Ovary (tissue), 10 donors: ENCODE results near the gene SF3A1. TPM values are rescaled to one million over a fixed set of nuclear protein-coding genes. Genes with fewer than 3 reads are reported as not detected.
"Not testable (repeated sequence)": the region's sequence is repeated elsewhere in the genome, so short reads cannot be mapped to it uniquely, and the experiment has no call there.

Experiments used
- DNase-seq, 5 donors: peaks; one replicate each; pipeline ENCODE4 v3.0.0-alpha.2; 2019 to 2020
- H3K27ac ChIP-seq, 2 donors: fragments of 200-600 bp; one replicate each; pipeline versions ENCODE4 v1.5.1 to v1.8.0; 2019 to 2022
- H3K27me3 ChIP-seq: fragments of 200-600 bp; one replicate; pipeline ENCODE4 v1.8.0; 2022
- H3K36me3 ChIP-seq: fragments of 200-600 bp; sonication (generic); one replicate; pipeline ENCODE4 v1.5.1; 2019
- H3K4me1 ChIP-seq: one replicate; pipeline ENCODE4 v1.8.1; 2013; ENCODE audit warnings: mild to moderate bottlenecking, moderate library complexity; ENCODE audit not compliant: insufficient read depth
- H3K4me3 ChIP-seq: fragments of 200-600 bp; sonication (generic); one replicate; pipeline ENCODE4 v1.5.1; 2017
- H3K9me3 ChIP-seq, 2 donors: fragments of 200-600 bp in 1 of 2; sonication (generic) in 1 of 2; one replicate each; pipeline versions ENCODE4 v1.5.1 to v1.8.1; 2013 to 2019; ENCODE audit warnings: mild to moderate bottlenecking in 1 of 2, moderate library complexity in 1 of 2
- EP300 ChIP-seq: sonication (generic); formaldehyde crosslinking; IDR thresholded peaks from one replicate; pipeline ENCODE4 v1.6.1; 2017; ENCODE audit warnings: antibody characterized with exemption
- POLR2A ChIP-seq: fragments of 450-650 bp; IDR thresholded peaks from one replicate; pipeline ENCODE4 v1.6.1; 2017; ENCODE audit warnings: antibody characterized with exemption, mild to moderate bottlenecking, moderate library complexity
- WGBS, 3 donors: extraction: QIAGEN DNeasy Blood & Tissue Kit in 1 of 3; methylation state at CpG; one replicate each; pipeline versions ENCODE4 v1.1.5 to v1.1.7; 2013 to 2017; 5-methylcytosine and 5-hydroxymethylcytosine counted together
- intact Hi-C, 4 donors: fragments of 100-400 bp; cut with DNase I; formaldehyde crosslinking; loops; one replicate each; pipeline versions ENCODE4 v1.11.0 to v1.15.1; 2022 to 2023
- long read RNA-seq, 3 donors: library from polyadenylated mRNA in 2 of 3; unstranded in 2 of 3; transcript quantifications; one replicate each; pipeline ENCODE4 v2.0.0 and lab custom pipeline, GENCODE V29; 2021 to 2026
- polyA plus RNA-seq, 2 donors: library from polyadenylated mRNA; stranded (reverse); fragments of 200-250 nt in 1 of 2; fragments of 350-450 nt in 1 of 2; fragmentation: Illumina TruSeq in 1 of 2; extraction: RNeasy Lipid Tissue Mini Kit (QIAGEN cat#74804) in 1 of 2; gene quantifications; one replicate each; pipeline ENCODE4 v1.2.3, GENCODE V29; 2013 to 2014
- total RNA-seq, 7 donors: library from RNA; depleted of rRNA in 2 of 7; stranded (reverse); fragments of >200 nt in 2 of 7; fragmentation: NEBNext Ultra II Directional in 3 of 7; extraction: Animal tissue kit (Norgen Biotek cat#: 25700) in 3 of 7; gene quantifications; one replicate each; pipeline versions ENCODE4 v1.1.0 to v1.2.4, GENCODE V29; 2016 to 2023
- TF ChIP-seq, protein P1 (sequence below), 3 donors: fragments of 450-650 bp in 2 of 3; fragments of 200-600 bp in 1 of 3; IDR thresholded peaks; one replicate each; pipeline versions ENCODE4 v1.5.1 to v1.8.0; 2016 to 2022; ENCODE audit warnings: antibody characterized with exemption in 3 of 3, mild to moderate bottlenecking in 1 of 3
- donor health status: DM: no; HTN: no; CAD: no; lungs with moderate emphysema.
- donor health status: DM: no; HTN: no; CAD: no.
- donor health status: Bipolar disorder and iron deficiency.
- donor health status: DM: yes; HTN: yes; CAD: no.
- donor health status: DM: no; HTN: no; CAD: no.
- donor health status: DM: yes; HTN: yes; CAD: no.

The SF3A1 gene
- 100 to 1,000 TPM in 5 of 7 donors, 10 to 100 TPM in 2; 36.4 to 211 (median 176) TPM for total RNA-seq
- 10 to 100 TPM; 42.3 to 80.8 TPM for polyA plus RNA-seq
- long read RNA-seq, donor 1, full-length matches to known transcripts = 15 of 54 reads
- long read RNA-seq, donor 1, partial matches to known transcripts = 38 of 54 reads
- long read RNA-seq, donor 1, other reads (novel, unspliced or antisense) = 1 of 54 reads
- long read RNA-seq, donor 2, full-length matches to known transcripts = 22 of 74 reads
- long read RNA-seq, donor 2, partial matches to known transcripts = 52 of 74 reads
- long read RNA-seq, donor 2, other reads (novel, unspliced or antisense) = 0 of 74 reads
- long read RNA-seq, donor 3, full-length matches to known transcripts = 45 of 90 reads
- long read RNA-seq, donor 3, partial matches to known transcripts = 43 of 90 reads
- long read RNA-seq, donor 3, other reads (novel, unspliced or antisense) = 2 of 90 reads

DNA sequence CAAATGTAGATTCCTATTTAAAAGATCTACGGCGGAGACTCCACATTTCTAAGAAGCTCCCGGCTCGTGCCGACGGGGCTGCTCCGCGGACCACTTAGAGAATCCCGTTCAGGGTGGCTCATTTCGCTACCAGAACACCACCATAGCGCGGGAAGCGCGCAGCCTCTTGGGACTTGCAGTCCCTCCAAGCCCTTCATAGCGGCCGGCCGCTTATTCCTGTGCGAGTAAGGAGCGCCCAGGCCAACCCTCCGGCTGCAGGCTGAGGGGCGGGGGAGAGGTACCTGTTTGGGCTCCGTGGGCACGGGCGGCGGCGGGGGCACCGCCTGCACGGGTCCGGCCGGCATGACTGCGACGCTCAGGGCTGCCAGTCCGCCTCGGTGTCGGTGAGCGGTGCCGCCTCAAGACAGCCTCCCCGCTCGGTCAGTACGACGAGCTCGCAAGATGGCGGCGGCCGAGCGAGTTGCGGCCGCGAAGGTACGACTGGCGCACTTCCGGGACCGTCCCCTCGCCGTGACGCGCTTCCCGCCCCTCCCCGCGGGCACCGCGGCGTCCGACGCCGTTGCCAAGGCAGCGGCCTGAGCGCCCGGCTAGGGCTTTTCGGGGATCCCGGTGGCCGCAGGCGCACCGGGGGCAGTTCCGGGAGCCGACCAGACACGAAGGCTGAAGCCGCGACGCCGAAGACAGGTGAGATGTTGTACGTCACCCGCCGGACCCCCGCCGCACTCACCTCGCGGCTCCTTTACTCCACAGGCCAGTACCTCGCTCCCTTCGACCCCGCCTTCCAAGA, at the start of gene SF3A1, which contains the start of gene CCDC157:
TSS of gene SF3A1 (minus strand) at position 446 of the 787 bp plus-strand sequence. CDS start at position 344, 102 bp downstream.
TSS of gene CCDC157 (plus strand) at position 559 of the 787 bp plus-strand sequence. CDS start 8,994 bp downstream, outside the sequence.
- peak; percentile 97 for TF ChIP-seq POLR2A
- TF ChIP-seq, protein P1, sequence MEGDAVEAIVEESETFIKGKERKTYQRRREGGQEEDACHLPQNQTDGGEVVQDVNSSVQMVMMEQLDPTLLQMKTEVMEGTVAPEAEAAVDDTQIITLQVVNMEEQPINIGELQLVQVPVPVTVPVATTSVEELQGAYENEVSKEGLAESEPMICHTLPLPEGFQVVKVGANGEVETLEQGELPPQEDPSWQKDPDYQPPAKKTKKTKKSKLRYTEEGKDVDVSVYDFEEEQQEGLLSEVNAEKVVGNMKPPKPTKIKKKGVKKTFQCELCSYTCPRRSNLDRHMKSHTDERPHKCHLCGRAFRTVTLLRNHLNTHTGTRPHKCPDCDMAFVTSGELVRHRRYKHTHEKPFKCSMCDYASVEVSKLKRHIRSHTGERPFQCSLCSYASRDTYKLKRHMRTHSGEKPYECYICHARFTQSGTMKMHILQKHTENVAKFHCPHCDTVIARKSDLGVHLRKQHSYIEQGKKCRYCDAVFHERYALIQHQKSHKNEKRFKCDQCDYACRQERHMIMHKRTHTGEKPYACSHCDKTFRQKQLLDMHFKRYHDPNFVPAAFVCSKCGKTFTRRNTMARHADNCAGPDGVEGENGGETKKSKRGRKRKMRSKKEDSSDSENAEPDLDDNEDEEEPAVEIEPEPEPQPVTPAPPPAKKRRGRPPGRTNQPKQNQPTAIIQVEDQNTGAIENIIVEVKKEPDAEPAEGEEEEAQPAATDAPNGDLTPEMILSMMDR (IDR thresholded peaks at IDR 0.05) = peak in 1 of 3 donors; percentile 37
- no peak for TF ChIP-seq EP300
- Histone ChIP-seq H3K36me3 (no peaks in the 10 kb centered on the region), H3K9me3 (no peaks in the 10 kb centered on the region), H3K4me1 (peaks cover 8% of the 10 kb centered on the region), H3K4me3 (peak within 1 kb of the TSS; percentile 68), H3K27me3 (no peaks in the 10 kb centered on the region), H3K27ac (peak within 1 kb of the TSS; percentile 93 to 96)
- intact Hi-C loops = loop anchor here in 2 of 4 donors (2.0 kb wide), 3 partner anchors 30 to 68 kb away; partner anchors contain the start of genes CASTOR1 (in 2 of the 2), RNF215 (in 1 of the 2) and TBC1D10A (in 1 of the 2)
- WGBS, 3 donors = 0 to 1% (median 1%) methylated on average over 43 to 91 of the region's 91 CpGs
- DNase-seq = peak; percentile 83 to 93 (median 88)

DNA sequence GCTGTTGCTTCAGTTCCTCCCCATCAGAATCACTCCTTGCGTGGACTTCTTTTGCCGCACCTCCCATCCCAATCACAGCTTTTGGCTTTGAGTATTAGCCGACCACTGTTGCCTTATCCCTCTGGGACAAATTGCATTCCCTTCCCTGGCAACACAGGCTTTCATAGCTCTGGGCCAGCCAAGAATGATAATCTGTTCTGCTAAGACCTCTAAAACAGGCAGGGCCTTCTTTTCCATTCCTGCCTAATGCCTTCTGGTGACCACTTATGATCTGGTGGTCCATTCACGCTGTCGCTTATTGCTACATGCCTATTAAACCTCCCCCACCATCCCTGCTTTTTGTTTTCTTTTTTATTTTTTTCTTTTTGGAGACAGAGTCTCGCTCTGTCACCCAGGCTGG, 49.7 kb upstream of the SF3A1 start:
- intact Hi-C loops = no loop called here
- Histone ChIP-seq H3K9me3 (no peaks in the 10 kb centered on the region), H3K27ac (no peak overlapping the region), H3K4me3 (no peak overlapping the region), H3K36me3 (no peaks in the 10 kb centered on the region), H3K27me3 (no peaks in the 10 kb centered on the region), H3K4me1 (peaks cover 2% of the 10 kb centered on the region)
- no peak for DNase-seq
- TF ChIP-seq, protein P1 (IDR thresholded peaks at IDR 0.05) = no peak
- 79 to 94% (median 91%) methylated on average over 6 of the region's 6 CpGs for WGBS, 3 donors

- Histone ChIP-seq H3K27me3 (no peaks in the 10 kb centered on the region), H3K9me3 (no peaks in the 10 kb centered on the region), H3K4me3 (no peak overlapping the region), H3K36me3 (no peaks in the 10 kb centered on the region), H3K27ac (no peak overlapping the region), H3K4me1 (peaks cover 2% of the 10 kb centered on the region)
- DNase-seq = no peak
- TF ChIP-seq POLR2A = no peak
- TF ChIP-seq, protein P1 (IDR thresholded peaks at IDR 0.05) = no peak
- no peak for TF ChIP-seq EP300
- WGBS, 3 donors = 42 to 67% (median 56%) methylated on average over 4 of the region's 4 CpGs
- intact Hi-C loops = no loop called here
Measured at GRCh38 chr22:30405731-30406130, 49.0 kb upstream of the SF3A1 start.

GRCh38 chr22:30404307-30404706, 47.6 kb upstream of the SF3A1 start:
- no peak overlapping the region for H3K27ac ChIP-seq
- no peaks in the 10 kb centered on the region for H3K36me3 ChIP-seq
- 72 to 81% (median 77%) methylated on average over 6 of the region's 6 CpGs for WGBS, 3 donors
- TF ChIP-seq EP300 (no peak), POLR2A (no peak)
- TF ChIP-seq, protein P1 (IDR thresholded peaks at IDR 0.05) = no peak
- no peaks in the 10 kb centered on the region for H3K27me3 ChIP-seq
- no peak overlapping the region for H3K4me3 ChIP-seq
- no peak for DNase-seq
- intact Hi-C loops = no loop called here
- H3K4me1 ChIP-seq = peaks cover 2% of the 10 kb centered on the region
- H3K9me3 ChIP-seq = no peaks in the 10 kb centered on the region

DNA sequence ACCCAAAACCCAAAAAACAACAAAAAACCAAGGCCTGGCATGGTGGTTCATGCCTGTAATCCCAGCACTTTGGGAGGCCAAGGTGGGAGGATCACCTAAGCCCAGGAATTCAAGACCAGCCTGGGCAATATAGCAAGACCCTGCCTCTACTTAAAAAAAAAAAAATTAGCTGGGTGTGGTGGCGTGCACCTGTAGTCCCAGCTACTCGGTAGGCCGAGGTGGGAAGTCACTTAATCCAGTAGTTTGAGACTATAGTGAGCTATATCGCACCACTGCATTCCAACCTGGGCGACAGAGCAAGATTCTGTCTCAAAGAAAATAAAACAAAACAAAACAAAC, 46.0 kb upstream of the SF3A1 start:
- WGBS, 3 donors = 86 to 95% (median 94%) methylated on average over 5 of the region's 5 CpGs
- H3K27me3 ChIP-seq, DNase-seq, intact Hi-C loops, H3K27ac ChIP-seq, H3K4me1 ChIP-seq, H3K4me3 ChIP-seq, H3K9me3 ChIP-seq, H3K36me3 ChIP-seq: not testable (repeated sequence)
